AG04449 (cell line): ENCODE results near the gene FBXW8.

Experiments used
- CTCF ChIA-PET: fragments of 350-600 bp; formaldehyde crosslinking; extraction: SDS; loops from one replicate; lab custom pipeline; 2021; ENCODE audit warnings: antibody characterized with exemption; lab: Yijun Ruan, JAX
- POLR2A ChIA-PET: fragments of 400-600, 350-600 bp; formaldehyde crosslinking; extraction: SDS; loops from one replicate; lab custom pipeline; 2020; ENCODE audit warnings: antibody characterized with exemption, inconsistent platforms; lab: Yijun Ruan, JAX
- DNase-seq: peaks from one replicate; pipeline ENCODE4 v3.0.0-alpha.2; 2010; ENCODE audit warnings: low read depth, low spot score
- H3K4me3 ChIP-seq: 2 replicates; pipeline ENCODE4 v1.5.1; 2011; ENCODE audit warnings: low read depth, mild to moderate bottlenecking, control low read depth, low read length
- CTCF ChIP-seq: IDR thresholded peaks from one replicate; pipeline ENCODE4 v1.5.1; 2011; ENCODE audit warnings: mild to moderate bottlenecking, moderate library complexity, low read length, control low read depth, inconsistent platforms; ENCODE audit not compliant: insufficient read depth; ENCODE audit errors: missing control alignments

FBXW8 gene

DNA sequence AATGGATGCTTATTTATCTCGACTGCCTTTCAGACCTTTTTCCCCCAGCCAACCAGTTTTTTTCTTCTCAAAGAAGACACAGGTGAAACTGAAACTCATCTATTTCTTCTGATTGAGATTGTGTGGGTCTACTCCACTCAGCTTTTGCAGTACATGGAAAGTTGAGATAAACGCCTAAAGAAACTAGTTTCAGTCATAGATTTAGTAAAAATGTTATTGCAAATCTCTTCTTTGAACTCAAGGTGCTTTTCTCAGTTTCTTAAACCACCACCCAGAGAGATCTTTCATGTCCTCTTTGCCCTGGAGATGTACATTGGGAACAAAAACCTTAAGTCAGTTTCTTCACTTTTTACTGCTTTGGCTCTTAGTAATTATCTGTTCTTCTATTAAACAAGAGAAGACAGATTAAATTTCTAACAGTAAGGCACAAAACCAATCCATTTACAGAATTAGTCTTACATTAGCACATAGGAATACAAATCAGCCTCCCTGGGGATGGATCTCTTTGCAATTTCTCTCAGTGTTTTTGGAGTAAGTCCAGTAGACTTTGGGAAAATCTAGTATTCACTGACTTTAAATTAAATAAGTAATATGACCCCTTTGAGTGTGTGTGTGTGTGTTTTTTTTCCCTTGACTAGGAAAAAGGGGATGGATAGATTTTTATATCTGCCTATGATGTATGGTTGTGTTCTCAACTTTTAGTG lies 11.6 kb downstream of the FBXW8 start:
- POLR2A ChIA-PET, result no interaction called here
- no peak overlapping the region for H3K4me3 ChIP-seq
- TF ChIP-seq CTCF, result no peak
- DNase-seq, result peak; percentile 10
- CTCF ChIA-PET, result no interaction called here

GRCh38 chr12:116924558-116925453 lies 14.1 kb downstream of the FBXW8 start:
- DNase-seq, result peak; percentile 31
- ChIA-PET POLR2A (interaction anchor here (0.5 to 0.9 kb wide), 2 partner anchors 12 to 89 kb away, joined by 3 read pairs; no protein-coding TSS in a partner anchor), CTCF (interaction anchor here (1.1 to 2.2 kb wide), 2 partner anchors 26 to 221 kb away, joined by 3 to 5 read pairs; no protein-coding TSS in a partner anchor)
- TF ChIP-seq CTCF, result no peak
- no peak overlapping the region for H3K4me3 ChIP-seq

GRCh38 chr12:116926283-116927243 lies 15.8 kb downstream of the FBXW8 start:
- POLR2A ChIA-PET, result no interaction called here
- H3K4me3 ChIP-seq, result no peak overlapping the region
- CTCF ChIA-PET, result no interaction called here
- no peak for DNase-seq
- no peak for TF ChIP-seq CTCF

- ChIA-PET POLR2A (no interaction called here), CTCF (no interaction called here)
- DNase-seq, result no peak
- TF ChIP-seq CTCF, result no peak
- no peak overlapping the region for H3K4me3 ChIP-seq
Measured at GRCh38 chr12:116927244-116927940, 16.6 kb downstream of the FBXW8 start.

GRCh38 chr12:116928504-116928903 lies 17.8 kb downstream of the FBXW8 start:
- ChIA-PET POLR2A (no interaction called here), CTCF (no interaction called here)
- H3K4me3 ChIP-seq, result no peak overlapping the region
- DNase-seq, result no peak
- TF ChIP-seq CTCF, result no peak
